ENCODE results near the gene FKBP5.

DNA sequence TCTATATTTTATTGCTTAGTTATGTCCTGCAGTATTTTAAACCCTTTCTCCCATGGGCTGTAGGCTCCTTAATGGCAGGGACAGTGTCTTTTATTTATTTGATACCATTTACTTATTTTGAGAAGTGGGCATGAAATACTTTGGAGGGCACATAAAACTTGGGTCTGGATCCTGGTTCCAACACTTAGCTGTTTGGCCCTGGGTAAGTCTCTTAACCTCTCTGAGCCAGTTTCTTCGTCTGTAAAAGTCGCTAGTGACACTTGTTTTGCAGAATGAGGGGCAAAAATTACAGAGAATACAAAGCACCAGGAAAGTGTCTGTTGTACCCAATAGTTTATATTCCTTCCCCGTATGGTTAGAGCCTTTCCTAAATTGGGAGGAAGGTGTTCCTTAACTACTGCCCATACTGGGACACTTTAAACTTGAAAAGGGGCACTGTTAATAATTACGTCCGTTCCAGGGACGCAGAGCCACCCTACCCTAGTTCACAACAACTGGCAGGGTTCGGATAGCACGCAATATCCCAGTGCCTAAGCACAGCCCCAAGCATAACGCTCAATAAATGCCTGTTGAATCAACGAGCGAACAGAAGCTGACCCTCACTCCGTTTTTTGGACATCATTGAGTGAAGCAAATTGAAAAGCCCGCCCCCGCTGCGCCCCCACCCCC lies 42.2 kb upstream of the FKBP5 start:
- TF ChIP-seq POLR2AphosphoS5 (IDR thresholded peaks at IDR 0.05): no peak
- TF ChIP-seq, protein P1, sequence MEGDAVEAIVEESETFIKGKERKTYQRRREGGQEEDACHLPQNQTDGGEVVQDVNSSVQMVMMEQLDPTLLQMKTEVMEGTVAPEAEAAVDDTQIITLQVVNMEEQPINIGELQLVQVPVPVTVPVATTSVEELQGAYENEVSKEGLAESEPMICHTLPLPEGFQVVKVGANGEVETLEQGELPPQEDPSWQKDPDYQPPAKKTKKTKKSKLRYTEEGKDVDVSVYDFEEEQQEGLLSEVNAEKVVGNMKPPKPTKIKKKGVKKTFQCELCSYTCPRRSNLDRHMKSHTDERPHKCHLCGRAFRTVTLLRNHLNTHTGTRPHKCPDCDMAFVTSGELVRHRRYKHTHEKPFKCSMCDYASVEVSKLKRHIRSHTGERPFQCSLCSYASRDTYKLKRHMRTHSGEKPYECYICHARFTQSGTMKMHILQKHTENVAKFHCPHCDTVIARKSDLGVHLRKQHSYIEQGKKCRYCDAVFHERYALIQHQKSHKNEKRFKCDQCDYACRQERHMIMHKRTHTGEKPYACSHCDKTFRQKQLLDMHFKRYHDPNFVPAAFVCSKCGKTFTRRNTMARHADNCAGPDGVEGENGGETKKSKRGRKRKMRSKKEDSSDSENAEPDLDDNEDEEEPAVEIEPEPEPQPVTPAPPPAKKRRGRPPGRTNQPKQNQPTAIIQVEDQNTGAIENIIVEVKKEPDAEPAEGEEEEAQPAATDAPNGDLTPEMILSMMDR (IDR thresholded peaks at IDR 0.05): no peak
- TF ChIP-seq POLR2A (IDR thresholded peaks at IDR 0.05): no peak

Data from gastroesophageal sphincter (tissue), 3 donors.